GM20431 (cell line): ENCODE data around the gene SORCS1.

ENCODE experiments used
- in situ Hi-C: fragments of 300-500 bp; cut with MseI, MboI; formaldehyde crosslinking; loops from one replicate; pipeline ENCODE4 v1.15.0; 2020; ENCODE audit warnings: low sequenced_read_pairs; ENCODE audit not compliant: unreplicated experiment

SORCS1 gene

GRCh38 chr10:106577266-106577665 is 587.2 kb downstream of the SORCS1 start:
- in situ Hi-C loops: no loop called here

- in situ Hi-C loops: no loop called here
These were observed 588.0 kb downstream of the SORCS1 start for GRCh38 chr10:106576534-106576933.

- in situ Hi-C loops: no loop called here
These were observed 591.4 kb downstream of the SORCS1 start for GRCh38 chr10:106573106-106573505.

GRCh38 chr10:106571192-106571946 is 593.1 kb downstream of the SORCS1 start:
- in situ Hi-C loops: no loop called here

GRCh38 chr10:106570268-106570667 is 594.2 kb downstream of the SORCS1 start:
- in situ Hi-C loops: no loop called here

- in situ Hi-C loops: no loop called here
These were observed 596.9 kb downstream of the SORCS1 start for GRCh38 chr10:106567629-106568028.

GRCh38 chr10:106566873-106567272 is 597.6 kb downstream of the SORCS1 start:
- in situ Hi-C loops: no loop called here

GRCh38 chr10:106565546-106565945 is 599.0 kb downstream of the SORCS1 start:
- in situ Hi-C loops: no loop called here

GRCh38 chr10:106563384-106563783 is 601.1 kb downstream of the SORCS1 start:
- in situ Hi-C loops: no loop called here

- in situ Hi-C loops: no loop called here
These were observed 603.4 kb downstream of the SORCS1 start for GRCh38 chr10:106560925-106561640.

GRCh38 chr10:106559442-106559841 is 605.1 kb downstream of the SORCS1 start:
- in situ Hi-C loops: no loop called here

GRCh38 chr10:106557951-106558733 is 606.4 kb downstream of the SORCS1 start:
- in situ Hi-C loops: no loop called here

GRCh38 chr10:106557053-106557452 is 607.5 kb downstream of the SORCS1 start:
- in situ Hi-C loops: no loop called here

- in situ Hi-C loops: no loop called here
These were observed 608.9 kb downstream of the SORCS1 start for GRCh38 chr10:106555599-106555998.

- in situ Hi-C loops: no loop called here
These were observed 612.9 kb downstream of the SORCS1 start for GRCh38 chr10:106551501-106552062.

GRCh38 chr10:106548832-106549231 is 615.7 kb downstream of the SORCS1 start:
- in situ Hi-C loops: no loop called here

GRCh38 chr10:106547047-106547635 is 617.4 kb downstream of the SORCS1 start:
- in situ Hi-C loops: no loop called here

- in situ Hi-C loops: no loop called here
These were observed 622.0 kb downstream of the SORCS1 start for GRCh38 chr10:106542461-106542860.

GRCh38 chr10:106540645-106541044 is 623.9 kb downstream of the SORCS1 start:
- in situ Hi-C loops: no loop called here

GRCh38 chr10:106537866-106538265 is 626.6 kb downstream of the SORCS1 start:
- in situ Hi-C loops: no loop called here
